Testis (tissue), 3 donors: ENCODE results near the gene GSAP. TPM values are rescaled to one million over a fixed set of nuclear protein-coding genes. Genes with fewer than 3 reads are reported as not detected.

ENCODE experiments used
- DNase-seq: peaks from one replicate; pipeline ENCODE4 v3.0.0-alpha.2; 2019
- H3K27ac ChIP-seq, 2 donors: fragments of 200-600 bp; sonication (generic); one replicate each; pipeline ENCODE4 v1.5.1; 2019
- H3K27me3 ChIP-seq: fragments of 200-600 bp; sonication (generic); one replicate; pipeline ENCODE4 v1.5.1; 2019
- H3K36me3 ChIP-seq: fragments of 200-600 bp; sonication (generic); one replicate; pipeline ENCODE4 v1.5.1; 2017; ENCODE audit warnings: low read depth; ENCODE audit errors: missing control alignments
- H3K4me1 ChIP-seq: fragments of 200-600 bp; sonication (generic); one replicate; pipeline ENCODE4 v1.5.1; 2019
- H3K4me3 ChIP-seq, 2 donors: fragments of 200-600 bp; sonication (generic); one replicate each; pipeline ENCODE4 v1.5.1; 2017 to 2019
- H3K9me3 ChIP-seq: fragments of 200-600 bp; sonication (generic); one replicate; pipeline ENCODE4 v1.5.1; 2017
- POLR2A ChIP-seq: fragments of 450-650 bp; IDR thresholded peaks from one replicate; pipeline ENCODE4 v1.6.1; 2017; ENCODE audit warnings: antibody characterized with exemption, mild to moderate bottlenecking, moderate library complexity
- WGBS, 2 donors: methylation state at CpG; one replicate each; pipeline ENCODE4 v1.1.5; 2018; 5-methylcytosine and 5-hydroxymethylcytosine counted together
- intact Hi-C: fragments of 100-400 bp; cut with DNase I; formaldehyde crosslinking; loops from one replicate; pipeline ENCODE4 v1.15.1; 2023; ENCODE audit warnings: low total_unique reads
- polyA plus RNA-seq: library from polyadenylated mRNA; stranded (reverse); fragments of 350-450 nt; fragmentation: Illumina TruSeq; extraction: RNeasy Lipid Tissue Mini Kit (QIAGEN cat#74804); gene quantifications from one replicate; pipeline ENCODE4 v1.2.3, GENCODE V29; 2014; ENCODE audit warnings: low read depth, low replicate concordance; ENCODE audit not compliant: insufficient read depth
- total RNA-seq, 2 donors: library from RNA; depleted of rRNA; stranded (reverse); fragments of >200 nt; gene quantifications; one replicate each; pipeline ENCODE4 v1.2.3, GENCODE V29; 2016
- TF ChIP-seq, protein P1 (sequence below), 3 experiments: fragments of 450-650 bp in 2 of 3; fragments of 200-600 bp in 1 of 3; sonication (generic) in 1 of 3; IDR thresholded peaks; one replicate each; pipeline ENCODE4 v1.5.1; 2016 to 2019; ENCODE audit warnings: antibody characterized with exemption in 3 of 3, mild to moderate bottlenecking in 2 of 3, moderate library complexity in 1 of 3

GSAP gene
- total and polyA plus RNA-seq, 3 donors from 2014 or later = 6.0 to 16.2 (median 14.6) TPM

DNA sequence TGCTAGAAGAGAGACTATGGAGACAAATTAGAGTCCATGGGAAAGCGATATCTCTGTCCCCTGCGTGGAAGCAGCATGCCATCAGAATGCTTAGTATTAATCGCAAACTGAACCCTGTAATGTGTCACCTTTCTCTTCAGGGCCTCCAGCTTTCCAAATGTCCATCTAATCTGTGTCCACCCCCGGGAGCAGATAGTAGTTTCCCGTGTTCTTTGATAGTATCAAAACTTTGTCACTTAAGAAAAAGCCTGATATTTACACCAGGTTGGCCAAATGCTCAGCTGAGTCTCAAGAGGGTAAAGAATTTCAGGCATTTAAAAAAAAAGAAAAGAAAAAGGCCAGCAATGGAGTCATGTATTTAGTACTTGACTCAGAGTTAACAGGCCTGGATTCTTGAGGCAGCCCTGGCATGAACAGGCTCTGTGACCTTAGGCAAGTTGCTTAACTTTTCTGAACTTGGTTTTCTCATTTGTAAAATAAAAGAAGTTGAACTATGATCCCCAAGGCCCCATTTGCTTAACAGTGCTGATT, 10.4 kb upstream of the GSAP start:
- TF ChIP-seq, protein P1, sequence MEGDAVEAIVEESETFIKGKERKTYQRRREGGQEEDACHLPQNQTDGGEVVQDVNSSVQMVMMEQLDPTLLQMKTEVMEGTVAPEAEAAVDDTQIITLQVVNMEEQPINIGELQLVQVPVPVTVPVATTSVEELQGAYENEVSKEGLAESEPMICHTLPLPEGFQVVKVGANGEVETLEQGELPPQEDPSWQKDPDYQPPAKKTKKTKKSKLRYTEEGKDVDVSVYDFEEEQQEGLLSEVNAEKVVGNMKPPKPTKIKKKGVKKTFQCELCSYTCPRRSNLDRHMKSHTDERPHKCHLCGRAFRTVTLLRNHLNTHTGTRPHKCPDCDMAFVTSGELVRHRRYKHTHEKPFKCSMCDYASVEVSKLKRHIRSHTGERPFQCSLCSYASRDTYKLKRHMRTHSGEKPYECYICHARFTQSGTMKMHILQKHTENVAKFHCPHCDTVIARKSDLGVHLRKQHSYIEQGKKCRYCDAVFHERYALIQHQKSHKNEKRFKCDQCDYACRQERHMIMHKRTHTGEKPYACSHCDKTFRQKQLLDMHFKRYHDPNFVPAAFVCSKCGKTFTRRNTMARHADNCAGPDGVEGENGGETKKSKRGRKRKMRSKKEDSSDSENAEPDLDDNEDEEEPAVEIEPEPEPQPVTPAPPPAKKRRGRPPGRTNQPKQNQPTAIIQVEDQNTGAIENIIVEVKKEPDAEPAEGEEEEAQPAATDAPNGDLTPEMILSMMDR (IDR thresholded peaks at IDR 0.05) = no peak
- TF ChIP-seq POLR2A = no peak
- Histone ChIP-seq H3K9me3 (no peaks in the 10 kb centered on the region), H3K4me3 (no peak overlapping the region), H3K4me1 (no peaks in the 10 kb centered on the region), H3K36me3 (no peaks in the 10 kb centered on the region), H3K27ac (no peak overlapping the region), H3K27me3 (no peaks in the 10 kb centered on the region)
- 65 to 73% methylated on average over 5 of the region's 5 CpGs for WGBS, 2 donors
- no peak for DNase-seq
- intact Hi-C loops = no loop called here

DNA sequence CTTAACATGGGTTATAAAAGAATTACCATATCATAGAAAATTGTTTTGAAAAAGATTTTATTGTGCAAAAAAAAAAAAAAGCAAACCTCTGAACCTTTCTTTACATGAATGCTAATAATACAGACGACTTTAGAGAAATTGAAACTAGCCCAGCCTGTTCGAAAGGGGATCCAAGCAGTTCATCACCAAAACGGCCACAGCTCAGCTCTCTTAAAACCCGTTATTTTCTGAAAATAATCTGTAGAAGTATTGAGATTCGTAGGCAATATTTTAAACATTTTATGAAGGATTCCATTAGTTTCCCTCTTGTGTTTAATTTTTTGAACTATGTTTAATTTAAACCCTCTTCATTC, 9.9 kb upstream of the GSAP start:
- Histone ChIP-seq H3K4me1 (no peaks in the 10 kb centered on the region), H3K27ac (no peak overlapping the region), H3K9me3 (no peaks in the 10 kb centered on the region), H3K36me3 (no peaks in the 10 kb centered on the region), H3K27me3 (no peaks in the 10 kb centered on the region), H3K4me3 (no peak overlapping the region)
- DNase-seq = no peak
- WGBS, 2 donors = 64 to 71% methylated on average over 5 of the region's 5 CpGs
- TF ChIP-seq, protein P1 (IDR thresholded peaks at IDR 0.05) = no peak
- no peak for TF ChIP-seq POLR2A
- intact Hi-C loops = no loop called here

DNA sequence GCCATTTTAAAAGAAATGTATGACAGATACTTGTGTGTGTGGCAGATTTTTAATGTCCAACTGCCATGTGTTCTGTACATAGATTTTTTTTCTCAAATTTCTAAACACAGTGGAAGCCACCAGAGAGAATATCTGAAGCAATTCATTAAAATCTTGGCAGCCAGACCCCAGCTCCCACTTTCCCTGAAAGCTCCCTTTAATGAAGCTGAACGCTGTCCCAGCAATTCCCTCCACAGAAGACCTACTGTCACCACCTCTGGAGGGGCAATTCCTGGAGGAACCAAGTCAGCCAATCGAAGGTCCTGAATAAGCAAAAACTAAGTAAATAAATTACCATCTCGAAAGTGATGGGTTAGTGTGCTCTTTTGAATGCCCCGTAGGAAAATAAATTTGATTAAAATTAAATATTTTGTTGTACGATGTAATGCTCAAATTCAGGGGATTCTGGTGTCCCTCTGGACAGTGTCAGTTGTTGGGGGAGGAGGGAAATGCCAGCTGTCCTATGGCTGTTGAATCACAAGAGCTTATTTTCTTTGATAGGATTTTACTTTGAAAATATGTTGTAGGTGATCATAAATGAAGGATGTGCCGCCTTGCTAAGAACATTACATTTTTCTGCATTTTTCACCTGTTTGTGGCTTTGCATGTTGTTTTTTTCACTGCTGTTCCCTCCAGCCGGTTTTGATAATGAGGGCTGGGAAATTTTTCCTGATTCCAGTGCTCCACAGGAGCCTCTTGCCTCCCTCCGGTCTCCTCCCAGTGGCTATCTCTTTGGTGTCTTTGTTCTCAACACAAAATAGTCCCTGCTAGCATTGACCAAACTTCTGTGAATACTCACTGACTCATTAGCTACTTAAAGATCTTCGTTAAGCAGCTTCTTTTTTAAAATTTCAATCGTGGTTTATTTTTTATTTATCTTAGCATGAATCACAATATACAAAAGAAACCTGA, 9.2 kb upstream of the GSAP start:
- Histone ChIP-seq H3K36me3 (no peaks in the 10 kb centered on the region), H3K27me3 (no peaks in the 10 kb centered on the region), H3K9me3 (no peaks in the 10 kb centered on the region), H3K27ac (no peak overlapping the region), H3K4me3 (no peak overlapping the region), H3K4me1 (no peaks in the 10 kb centered on the region)
- no peak for DNase-seq
- intact Hi-C loops = no loop called here
- TF ChIP-seq, protein P1 (IDR thresholded peaks at IDR 0.05) = no peak
- TF ChIP-seq POLR2A = no peak
- 60 to 70% methylated on average over 10 of the region's 10 CpGs for WGBS, 2 donors

DNA sequence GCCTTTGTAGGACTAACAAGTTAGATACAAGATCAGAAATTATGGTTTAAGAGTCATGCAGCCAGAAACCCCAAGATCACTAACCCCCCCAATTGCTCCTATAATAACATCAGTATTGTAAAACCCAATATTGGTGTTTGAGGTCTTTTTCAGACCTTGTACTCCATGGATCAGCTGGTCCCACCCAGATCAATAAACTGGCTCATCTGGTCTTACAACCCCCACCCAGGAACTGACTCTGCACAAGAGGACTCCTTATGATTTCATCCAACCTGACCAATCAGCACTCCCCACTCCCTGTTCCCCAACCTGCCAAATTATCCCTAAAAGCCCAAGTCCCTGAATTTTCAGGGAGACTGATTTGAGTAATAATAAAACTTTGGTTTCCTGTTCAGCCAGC, 6.4 kb upstream of the GSAP start:
- Histone ChIP-seq H3K4me3 (no peak overlapping the region), H3K27me3 (no peaks in the 10 kb centered on the region), H3K4me1 (no peaks in the 10 kb centered on the region), H3K36me3 (no peaks in the 10 kb centered on the region), H3K9me3 (no peaks in the 10 kb centered on the region), H3K27ac (no peak overlapping the region)
- intact Hi-C loops = no loop called here
- DNase-seq = no peak
- TF ChIP-seq, protein P1 (IDR thresholded peaks at IDR 0.05) = no peak
- TF ChIP-seq POLR2A = no peak
